ENCODE measurements around the gene FOXS1. TPM values are rescaled to one million over a fixed set of nuclear protein-coding genes. Genes with fewer than 3 reads are reported as not detected.
"Not testable (repeated sequence)": the region's sequence is repeated elsewhere in the genome, so short reads cannot be mapped to it uniquely, and the experiment has no call there.

FOXS1 gene
- total RNA-seq, 2 donors from 2014 or later: 1.6 to 3.1 TPM

DNA sequence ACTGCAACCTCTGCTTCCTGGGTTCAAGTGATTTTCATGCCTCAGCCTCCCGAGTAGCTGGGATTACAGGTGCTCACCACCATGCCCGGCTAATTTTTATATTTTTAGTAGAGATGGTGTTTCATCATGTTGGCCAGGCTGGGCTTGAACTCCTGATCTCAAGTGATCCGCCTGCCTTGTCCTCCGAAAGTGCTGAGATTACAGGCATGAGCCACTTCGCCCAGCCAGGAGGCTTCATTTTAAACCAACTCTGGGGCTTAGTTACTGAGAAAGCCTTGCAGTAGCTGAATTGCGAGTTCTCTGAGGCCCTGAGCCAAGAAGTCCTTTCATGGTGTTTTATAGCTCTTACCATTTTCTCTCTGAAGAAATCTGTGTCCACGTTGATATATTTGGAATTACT, 31.3 kb downstream of the FOXS1 start:
- not testable (repeated sequence) for ATAC-seq, DNase-seq
- intact Hi-C loops (cut with DNase I): loop anchor here in 1 of 2 donors (10.0 kb wide), 1 partner anchor 89 kb away; the partner anchor contains the start of gene BCL2L1

DNA sequence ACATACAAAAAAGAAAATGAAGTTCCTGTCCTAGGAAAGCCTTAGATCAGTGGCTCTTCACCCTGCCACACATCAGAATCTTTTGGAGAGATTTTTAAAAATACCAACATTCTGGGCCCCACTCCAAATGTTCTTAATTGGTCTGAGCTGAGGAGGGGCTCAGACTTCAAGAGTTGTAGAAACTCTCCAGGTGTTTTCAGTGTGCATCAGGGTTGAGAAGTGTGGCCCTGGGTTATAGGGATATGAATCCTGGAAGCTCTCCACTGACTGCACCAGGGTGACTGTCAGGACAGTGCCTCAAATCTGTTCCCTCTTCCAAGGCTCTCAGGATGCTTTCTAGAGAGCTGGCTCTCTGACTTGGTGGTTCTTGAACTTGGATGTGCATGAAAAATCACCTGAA, 31.8 kb downstream of the FOXS1 start:
- ATAC-seq (no peak), DNase-seq (no peak)
- intact Hi-C loops (cut with DNase I): loop anchor here in 1 of 2 donors (10.0 kb wide), 1 partner anchor 89 kb away; the partner anchor contains the start of gene BCL2L1

DNA sequence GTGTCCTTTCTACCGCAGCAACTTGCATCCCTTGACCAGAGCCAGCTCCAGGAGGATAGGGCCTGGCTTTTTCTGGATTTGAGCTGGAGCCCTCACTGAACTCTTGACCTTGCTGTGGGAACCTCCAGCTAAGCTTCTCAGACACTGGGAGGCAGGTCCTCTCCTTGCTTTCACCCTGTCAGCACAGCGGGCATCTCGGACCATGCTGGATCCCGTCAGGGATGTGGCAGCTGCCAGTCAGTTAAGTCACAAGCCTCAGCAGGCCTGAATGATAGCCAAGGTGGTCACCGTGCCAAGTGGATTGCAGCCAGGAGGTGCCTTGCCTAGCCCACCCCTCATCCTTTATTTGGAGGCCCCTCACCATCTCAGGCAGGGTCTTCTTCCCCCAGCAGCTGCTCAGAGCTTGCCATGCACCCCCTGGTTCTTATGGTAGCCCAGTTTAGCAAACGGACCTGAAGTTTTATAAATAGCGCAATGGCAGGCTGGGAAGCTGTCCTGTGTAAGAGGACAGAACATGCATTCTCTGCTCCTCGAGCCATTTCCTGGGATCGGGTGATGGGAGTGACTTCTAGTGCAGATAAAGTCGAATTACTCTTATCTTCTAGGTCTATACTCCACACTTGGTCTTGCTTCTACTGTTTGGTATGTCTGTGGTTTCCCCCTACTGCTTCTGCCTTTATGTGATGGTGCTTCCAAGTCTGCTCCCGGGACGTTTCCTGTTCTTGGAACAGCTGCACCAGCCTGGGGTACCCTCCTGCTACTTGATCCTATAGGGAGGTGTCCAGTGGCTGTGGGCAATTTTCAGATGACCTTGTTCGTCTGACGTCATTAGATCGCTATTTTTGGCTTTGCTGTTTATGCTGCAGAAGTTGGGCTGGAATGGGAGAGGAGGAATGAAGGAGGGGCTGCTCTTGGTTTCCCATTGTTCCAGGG, 33.3 kb downstream of the FOXS1 start:
- intact Hi-C loops (cut with DNase I): loop anchor here in 1 of 2 donors (10.0 kb wide), 1 partner anchor 87 kb away; the partner anchor contains the start of gene BCL2L1
- no peak for DNase-seq
- ATAC-seq: peak; percentile 35 to 55

DNA sequence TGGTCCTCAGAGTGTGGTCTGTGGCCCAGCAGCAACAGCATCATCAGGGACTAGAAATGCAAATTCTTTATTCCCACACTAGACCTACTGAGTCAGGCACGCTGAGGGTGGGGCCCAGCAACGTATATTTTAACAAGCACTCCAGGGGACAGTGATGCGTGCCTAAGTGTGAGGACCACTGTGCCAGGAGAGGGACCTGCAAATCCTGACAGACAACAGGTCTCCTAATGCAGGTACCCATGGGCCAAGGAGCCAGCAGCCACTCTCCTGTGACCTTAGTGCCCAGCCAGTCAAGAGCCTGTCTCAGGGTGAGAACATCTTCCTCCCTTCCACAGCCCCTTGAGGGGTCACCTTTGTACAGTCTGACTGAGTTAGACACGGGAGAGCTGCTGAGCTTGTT, 34.2 kb downstream of the FOXS1 start:
- DNase-seq (no peak), ATAC-seq (no peak)
- intact Hi-C loops (cut with DNase I): loop anchor here in 1 of 2 donors (10.0 kb wide), 1 partner anchor 86 kb away; the partner anchor contains the start of gene BCL2L1

DNA sequence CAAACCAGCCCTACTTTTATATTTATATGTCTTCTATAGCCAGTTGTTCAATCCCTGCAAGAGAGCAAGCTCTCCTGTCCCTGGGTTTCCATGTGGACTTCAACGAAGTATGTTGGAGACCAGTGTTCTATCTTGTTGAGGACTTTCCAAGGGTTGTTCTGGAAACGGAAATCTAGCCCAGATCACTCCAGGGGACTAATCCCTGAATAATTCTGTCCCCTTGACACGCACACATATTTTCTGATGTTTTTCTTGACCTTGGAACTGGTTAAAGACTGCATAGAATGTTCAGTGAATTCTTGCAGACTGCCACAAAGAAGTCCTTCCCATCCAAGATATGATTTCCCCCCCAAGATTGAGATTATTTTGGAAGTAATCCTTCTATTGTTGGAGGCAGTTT, 35.7 kb downstream of the FOXS1 start:
- DNase-seq (no peak), ATAC-seq (peak in 1 of 2 donors; percentile 25)
- intact Hi-C loops (cut with DNase I): loop anchor here in 1 of 2 donors (10.0 kb wide), 1 partner anchor 85 kb away; the partner anchor contains the start of gene BCL2L1

DNA sequence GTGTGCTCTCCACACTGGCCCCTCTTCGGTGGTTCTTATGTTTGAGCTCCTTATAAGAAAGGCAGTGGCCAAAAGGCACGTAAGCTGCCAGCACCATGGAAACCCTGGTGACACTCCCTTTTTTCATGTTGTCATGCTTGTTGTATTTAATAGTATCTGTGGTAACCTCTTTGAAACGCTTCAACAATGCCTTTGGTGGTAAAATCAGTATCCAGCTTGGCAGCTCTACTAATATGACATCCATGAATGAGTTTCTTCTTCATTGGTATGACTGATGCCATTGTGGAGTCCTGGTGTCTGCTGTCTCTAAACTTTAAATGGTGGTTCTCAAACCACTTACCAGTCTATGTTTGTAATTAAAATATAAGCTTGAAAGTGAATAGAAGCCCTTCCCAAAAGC, 36.9 kb downstream of the FOXS1 start:
- ATAC-seq (no peak), DNase-seq (no peak)
- intact Hi-C loops (cut with DNase I): no loop called here

DNA sequence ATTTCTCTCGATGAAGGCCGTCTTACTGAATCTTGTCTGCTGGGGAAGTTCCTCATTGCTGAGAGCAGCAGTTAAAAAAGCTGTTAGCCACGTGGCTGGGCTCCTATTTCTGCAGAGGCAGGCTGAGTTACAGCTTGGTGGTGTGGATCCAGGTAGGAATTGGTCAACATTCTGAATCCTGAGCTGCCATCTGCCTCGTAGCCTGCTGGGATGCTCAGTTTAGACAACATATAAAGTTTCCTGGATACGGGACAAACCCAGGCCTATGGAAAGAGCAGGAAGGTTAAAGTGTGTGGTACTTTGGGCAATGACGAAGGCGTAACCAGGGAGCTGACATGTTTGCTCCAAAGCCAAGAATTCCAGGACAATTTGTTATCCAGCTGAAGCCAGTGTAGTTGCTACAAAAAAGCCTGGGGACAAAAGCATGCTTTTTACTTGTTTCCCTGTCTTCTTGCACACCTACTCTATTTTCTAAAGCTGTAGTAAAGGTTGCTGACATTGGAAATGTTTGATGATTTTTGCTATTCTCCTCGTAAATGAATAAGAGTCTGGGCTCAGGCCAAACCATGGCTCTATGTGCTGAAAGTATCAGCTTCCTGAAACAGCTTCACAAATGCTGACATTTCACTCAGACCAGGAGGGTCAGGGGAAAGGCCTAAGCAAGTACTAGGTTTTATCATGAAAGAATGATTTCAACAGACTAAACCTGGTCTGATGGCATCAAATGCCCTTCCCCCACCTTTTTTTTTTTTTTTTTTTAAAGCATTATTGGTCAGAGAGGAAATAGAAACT, 38.6 kb downstream of the FOXS1 start:
- intact Hi-C loops (cut with DNase I): no loop called here
- ATAC-seq (no peak), DNase-seq (no peak)

DNA sequence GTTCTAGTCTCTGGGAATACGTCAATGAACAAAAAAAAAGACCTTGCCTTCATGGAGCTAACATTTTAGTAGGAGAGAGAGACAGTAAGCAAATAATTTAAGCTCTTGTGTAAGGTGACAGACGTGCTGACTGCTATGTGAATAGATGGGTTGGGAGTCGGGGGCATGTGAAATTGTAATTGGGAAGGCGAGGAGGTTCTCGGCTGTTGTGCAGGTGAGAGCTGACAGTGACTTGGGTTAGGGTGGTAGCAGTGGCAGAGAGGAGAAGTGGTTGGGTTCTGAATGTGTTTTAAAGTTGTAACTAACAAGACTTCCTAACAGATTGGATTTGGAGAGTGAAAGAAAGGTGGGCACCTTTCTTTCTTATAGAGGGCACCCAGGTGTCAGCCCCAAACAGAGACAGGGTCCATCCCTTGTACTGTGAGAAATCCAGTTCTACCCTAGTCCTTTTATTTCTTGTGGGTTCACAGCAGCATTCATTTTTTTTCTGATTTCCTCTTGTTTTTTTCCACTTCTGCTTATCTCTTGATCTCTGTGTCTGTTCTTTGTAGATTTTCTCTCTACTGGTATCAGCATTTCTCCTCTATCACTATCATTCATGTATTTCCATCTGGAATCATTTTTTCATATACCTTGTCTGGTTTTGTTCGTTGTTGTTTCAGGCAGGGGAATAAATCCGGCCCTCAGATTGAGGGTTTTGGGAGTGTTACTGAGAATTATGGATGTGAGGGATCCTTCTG, 41.7 kb downstream of the FOXS1 start:
- DNase-seq (no peak), ATAC-seq (no peak)
- intact Hi-C loops (cut with DNase I): no loop called here

DNA sequence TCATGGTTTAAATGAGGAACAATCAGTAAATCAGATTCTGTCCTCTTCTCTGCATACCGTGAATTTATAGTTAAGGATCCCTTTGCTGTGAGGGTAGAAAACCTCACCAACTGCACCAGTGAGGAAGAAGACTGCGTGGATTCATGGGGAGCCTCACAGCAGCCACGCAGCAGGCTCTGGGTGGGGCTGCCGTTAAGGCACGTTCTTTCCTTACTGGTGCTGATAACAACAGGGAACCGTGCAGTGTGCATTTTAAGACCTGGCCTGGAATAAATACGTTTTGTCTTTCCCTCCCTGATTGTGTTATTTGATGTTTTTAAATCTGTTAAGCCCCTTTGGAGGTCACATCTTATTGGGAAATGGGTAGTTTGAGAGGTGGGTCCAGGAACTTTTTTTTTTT, 43.9 kb downstream of the FOXS1 start:
- DNase-seq (no peak), ATAC-seq (no peak)
- intact Hi-C loops (cut with DNase I): no loop called here

DNA sequence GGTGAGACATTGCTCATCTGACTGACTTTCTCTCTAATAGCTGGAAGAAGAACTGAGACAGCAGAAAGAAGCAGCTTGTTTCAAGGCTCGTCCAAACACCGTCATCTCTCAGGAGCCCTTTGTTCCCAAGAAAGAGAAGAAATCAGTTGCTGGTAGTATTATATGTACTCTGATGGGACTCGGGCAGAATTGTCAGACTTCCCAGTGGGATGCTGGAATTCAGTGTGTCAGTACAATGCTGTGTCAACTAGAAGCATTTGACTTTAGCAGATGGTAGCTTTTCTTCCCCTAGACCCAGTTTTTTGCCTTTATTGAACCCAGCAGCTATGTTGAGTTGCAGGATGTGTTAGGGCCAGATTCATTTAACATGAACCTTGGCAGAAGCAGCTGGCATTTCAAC, 48.0 kb downstream of the FOXS1 start:
- DNase-seq (no peak), ATAC-seq (no peak)
- intact Hi-C loops (cut with DNase I): no loop called here

Other genes with a start within 250 kb of the FOXS1 start
- gene ID1, start 240.3 kb downstream of the FOXS1 start, total RNA-seq: 100 to 1,000 TPM; 103 to 222 TPM
- 10 to 100 TPM; 11.4 to 12.6 TPM for gene COX4I2, start 207.7 kb downstream of the FOXS1 start, total RNA-seq
- 10 to 100 TPM; 45.1 to 79.8 TPM for gene BCL2L1, start 122.7 kb downstream of the FOXS1 start, total RNA-seq
- gene TPX2, start 106.3 kb downstream of the FOXS1 start, total RNA-seq: 1 to 10 TPM in 1 of 2 donors, under 1 TPM in 1; 0.73 to 2.0 TPM
- gene MYLK2, start 26.2 kb downstream of the FOXS1 start, total RNA-seq: under 1 TPM in 1 of 2 donors, not detected in 1; 0.55 TPM
- 1 to 10 TPM; 4.2 to 5.7 TPM for gene DUSP15, start 24.9 kb upstream of the FOXS1 start, total RNA-seq
- gene TTLL9, start 25.0 kb upstream of the FOXS1 start, total RNA-seq: under 1 TPM in 1 of 2 donors, not detected in 1; 0.13 TPM
- gene PDRG1, start 106.4 kb upstream of the FOXS1 start, total RNA-seq: 1 to 10 TPM; 8.8 to 9.6 TPM
- gene XKR7, start 122.5 kb upstream of the FOXS1 start, total RNA-seq: not detected
- 1 to 10 TPM; 7.2 to 7.8 TPM for gene CCM2L, start 164.8 kb upstream of the FOXS1 start, total RNA-seq
- gene HCK, start 206.6 kb upstream of the FOXS1 start, total RNA-seq: 10 to 100 TPM; 11.1 to 14.1 TPM